Measurements from ENCODE around the gene KCNT2. TPM values are rescaled to one million over a fixed set of nuclear protein-coding genes. Genes with fewer than 3 reads are reported as not detected.

KCNT2 gene
- total and polyA plus RNA-seq, 2 donors (not counting 3 experiments of a cell fraction or from before 2014, with no cell fraction given): 0.46 to 1.6 TPM

GRCh38 chr1:196550731-196551130, 57.5 kb downstream of the KCNT2 start:
- H3K9me3 ChIP-seq (replicated peaks; ENCODE audit: control insufficient read depth, insufficient read depth, low read length): no peaks in the 10 kb centered on the region
- H3K4me1 ChIP-seq (ENCODE audit: control insufficient read depth, extremely low read depth, insufficient read depth, low read length): no peaks in the 10 kb centered on the region
- no peaks in the 10 kb centered on the region for H3K9me1 ChIP-seq (replicated peaks; ENCODE audit: control insufficient read depth, extremely low read depth, insufficient read depth, low read length)
- no peaks in the 10 kb centered on the region for H4K20me1 ChIP-seq (replicated peaks; ENCODE audit: control insufficient read depth, extremely low read depth, insufficient read depth, low read length)
- H3K27me3 ChIP-seq (ENCODE audit: control insufficient read depth in 2 of 2, insufficient read depth in 2 of 2, low read length in 2 of 2): no peaks in the 10 kb centered on the region
- no peak for DNase-seq (ENCODE audit: low read depth, low spot score)
- H2AFZ ChIP-seq (ENCODE audit: low read depth, low read length): no peak overlapping the region
- no peaks in the 10 kb centered on the region for H3K79me2 ChIP-seq (ENCODE audit: control insufficient read depth, insufficient read depth, low read length)
- no peak for FAIRE-seq
- CTCF ChIA-PET: no interaction called here
- dilution Hi-C loops (cut with MboI; ENCODE audit: extremely low pct_ligation_motif_present, low sequenced_read_pairs): no loop called here
- POLR2A ChIA-PET: no interaction called here
- H3K9ac ChIP-seq (replicated peaks; ENCODE audit: extremely low read depth, insufficient read depth, low read length): no peak overlapping the region
- H3K4me2 ChIP-seq (ENCODE audit: insufficient read depth, low read length): no peak overlapping the region
- no peaks in the 10 kb centered on the region for H3K36me3 ChIP-seq (ENCODE audit: control insufficient read depth in 2 of 2, extremely low read depth in 1 of 2, insufficient read depth in 2 of 2, low read length in 2 of 2)
- no peak overlapping the region for H3K4me3 ChIP-seq (replicated peaks in 1 of 3; ENCODE audit: insufficient read depth in 1 of 3, low read depth in 1 of 3, low read length in 3 of 3)
- intact Hi-C loops (cut with micrococcal nuclease): no loop called here
- H3K27ac ChIP-seq (ENCODE audit: insufficient read depth, low read depth, low read length): no peak overlapping the region
- no TSS peak for BruUV-seq (replicated peaks)
- no peak for TF ChIP-seq CTCF (IDR thresholded peaks at IDR 0.05; ENCODE audit: extremely low read depth in 1 of 2, insufficient read depth in 1 of 2, low read depth in 1 of 2, low read length in 2 of 2)
- no peak for TF ChIP-seq POLR2A (IDR thresholded peaks at IDR 0.05; ENCODE audit: low read depth, low read length)
- TF ChIP-seq EZH2 (IDR thresholded peaks at IDR 0.05; ENCODE audit: borderline replicate concordance, low read depth, low read length, severe bottlenecking): no peak
- TF ChIP-seq POLR2AphosphoS5 (IDR thresholded peaks at IDR 0.05; ENCODE audit: insufficient read depth, low read depth, low read length): no peak
- no peak for TF ChIP-seq FOS (IDR thresholded peaks at IDR 0.05; ENCODE audit: borderline replicate concordance, insufficient read depth, low read length)
- no peak for TF ChIP-seq GATA2 (IDR thresholded peaks at IDR 0.05; ENCODE audit: insufficient read depth, insufficient read length, low read depth, low read length)
- no peak for TF ChIP-seq JUN (IDR thresholded peaks at IDR 0.05; ENCODE audit: borderline replicate concordance, insufficient read depth, insufficient read length, low read depth)
- TF ChIP-seq MAX (IDR thresholded peaks at IDR 0.05; ENCODE audit: insufficient read depth, insufficient read length): no peak
